ENCODE measurements around the gene CSF2RB.

Gene CSF2RB

GRCh38 chr22:36938886-36939285 is 25.5 kb downstream of the CSF2RB start:
- no peak overlapping the region for H3K4me3 ChIP-seq (ENCODE audit: low read depth, low read length)
- H3K36me3 ChIP-seq (ENCODE audit: control insufficient read depth, insufficient read depth, low read length) = no peaks in the 10 kb centered on the region
- no peak overlapping the region for H3K27ac ChIP-seq (ENCODE audit: low read depth, low read length)
- no peak overlapping the region for H3K9ac ChIP-seq (ENCODE audit: low read depth, low read length)
- no peaks in the 10 kb centered on the region for H3K9me3 ChIP-seq (ENCODE audit: control insufficient read depth, insufficient read depth, low read length)
- no peaks in the 10 kb centered on the region for H3K27me3 ChIP-seq (ENCODE audit: control insufficient read depth, insufficient read depth, low read length)
- H3K4me1 ChIP-seq (ENCODE audit: control insufficient read depth, insufficient read depth, low read length) = no peaks in the 10 kb centered on the region

- Histone ChIP-seq H3K27me3 (ENCODE audit: control insufficient read depth, insufficient read depth, low read length) (no peaks in the 10 kb centered on the region), H3K27ac (ENCODE audit: low read depth, low read length) (no peak overlapping the region)
Measured at GRCh38 chr22:36940676-36941075, 27.2 kb downstream of the CSF2RB start.

GRCh38 chr22:36942556-36942955 is 29.1 kb downstream of the CSF2RB start:
- no peaks in the 10 kb centered on the region for H3K4me1 ChIP-seq (ENCODE audit: control insufficient read depth, insufficient read depth, low read length)
- H3K9me3 ChIP-seq (ENCODE audit: control insufficient read depth, insufficient read depth, low read length) = no peaks in the 10 kb centered on the region
- H3K27ac ChIP-seq (ENCODE audit: low read depth, low read length) = no peak overlapping the region
- H3K27me3 ChIP-seq (ENCODE audit: control insufficient read depth, insufficient read depth, low read length) = no peaks in the 10 kb centered on the region
- H3K4me3 ChIP-seq (ENCODE audit: low read depth, low read length) = no peak overlapping the region
- no peak overlapping the region for H3K9ac ChIP-seq (ENCODE audit: low read depth, low read length)
- H3K36me3 ChIP-seq (ENCODE audit: control insufficient read depth, insufficient read depth, low read length) = no peaks in the 10 kb centered on the region

More at GRCh38 chr22:36940676-36941075, 27.2 kb downstream of the CSF2RB start:
- Histone ChIP-seq H3K36me3 (ENCODE audit: control insufficient read depth, insufficient read depth, low read length) (no peaks in the 10 kb centered on the region), H3K9ac (ENCODE audit: low read depth, low read length) (no peak overlapping the region), H3K4me3 (ENCODE audit: low read depth, low read length) (no peak overlapping the region), H3K9me3 (ENCODE audit: control insufficient read depth, insufficient read depth, low read length) (no peaks in the 10 kb centered on the region), H3K4me1 (ENCODE audit: control insufficient read depth, insufficient read depth, low read length) (no peaks in the 10 kb centered on the region)

- no peaks in the 10 kb centered on the region for H3K4me1 ChIP-seq (ENCODE audit: control insufficient read depth, insufficient read depth, low read length)
- no peaks in the 10 kb centered on the region for H3K27me3 ChIP-seq (ENCODE audit: control insufficient read depth, insufficient read depth, low read length)
- H3K9me3 ChIP-seq (ENCODE audit: control insufficient read depth, insufficient read depth, low read length) = no peaks in the 10 kb centered on the region
- no peak overlapping the region for H3K27ac ChIP-seq (ENCODE audit: low read depth, low read length)
- no peaks in the 10 kb centered on the region for H3K36me3 ChIP-seq (ENCODE audit: control insufficient read depth, insufficient read depth, low read length)
- no peak overlapping the region for H3K9ac ChIP-seq (ENCODE audit: low read depth, low read length)
- no peak overlapping the region for H3K4me3 ChIP-seq (ENCODE audit: low read depth, low read length)
Measured at GRCh38 chr22:36946421-36947158, 33.2 kb downstream of the CSF2RB start.

GRCh38 chr22:36948273-36949225 is 35.1 kb downstream of the CSF2RB start:
- no peaks in the 10 kb centered on the region for H3K27me3 ChIP-seq (ENCODE audit: control insufficient read depth, insufficient read depth, low read length)
- H3K4me3 ChIP-seq (ENCODE audit: low read depth, low read length) = no peak overlapping the region
- H3K9ac ChIP-seq (ENCODE audit: low read depth, low read length) = no peak overlapping the region
- no peak overlapping the region for H3K27ac ChIP-seq (ENCODE audit: low read depth, low read length)
- H3K4me1 ChIP-seq (ENCODE audit: control insufficient read depth, insufficient read depth, low read length) = no peaks in the 10 kb centered on the region
- no peaks in the 10 kb centered on the region for H3K9me3 ChIP-seq (ENCODE audit: control insufficient read depth, insufficient read depth, low read length)
- H3K36me3 ChIP-seq (ENCODE audit: control insufficient read depth, insufficient read depth, low read length) = no peaks in the 10 kb centered on the region

GRCh38 chr22:36950797-36951590 is 37.6 kb downstream of the CSF2RB start:
- H3K27me3 ChIP-seq (ENCODE audit: control insufficient read depth, insufficient read depth, low read length) = no peaks in the 10 kb centered on the region

GRCh38 chr22:36951746-36952145 is 38.3 kb downstream of the CSF2RB start:
- H3K27me3 ChIP-seq (ENCODE audit: control insufficient read depth, insufficient read depth, low read length) = no peaks in the 10 kb centered on the region
- no peak overlapping the region for H3K9ac ChIP-seq (ENCODE audit: low read depth, low read length)
- H3K4me1 ChIP-seq (ENCODE audit: control insufficient read depth, insufficient read depth, low read length) = no peaks in the 10 kb centered on the region
- H3K4me3 ChIP-seq (ENCODE audit: low read depth, low read length) = no peak overlapping the region
- H3K36me3 ChIP-seq (ENCODE audit: control insufficient read depth, insufficient read depth, low read length) = no peaks in the 10 kb centered on the region
- H3K9me3 ChIP-seq (ENCODE audit: control insufficient read depth, insufficient read depth, low read length) = no peaks in the 10 kb centered on the region
- no peak overlapping the region for H3K27ac ChIP-seq (ENCODE audit: low read depth, low read length)

More at GRCh38 chr22:36950797-36951590, 37.6 kb downstream of the CSF2RB start:
- Histone ChIP-seq H3K27ac (ENCODE audit: low read depth, low read length) (no peak overlapping the region), H3K36me3 (ENCODE audit: control insufficient read depth, insufficient read depth, low read length) (no peaks in the 10 kb centered on the region), H3K4me3 (ENCODE audit: low read depth, low read length) (no peak overlapping the region), H3K4me1 (ENCODE audit: control insufficient read depth, insufficient read depth, low read length) (no peaks in the 10 kb centered on the region), H3K9me3 (ENCODE audit: control insufficient read depth, insufficient read depth, low read length) (no peaks in the 10 kb centered on the region), H3K9ac (ENCODE audit: low read depth, low read length) (no peak overlapping the region)

GRCh38 chr22:36953239-36954080 is 40.0 kb downstream of the CSF2RB start:
- Histone ChIP-seq H3K9me3 (ENCODE audit: control insufficient read depth, insufficient read depth, low read length) (peaks cover under 1% of the 10 kb centered on the region; the same call in 1 of the 2 replicates), H3K9ac (ENCODE audit: low read depth, low read length) (no peak overlapping the region), H3K4me1 (ENCODE audit: control insufficient read depth, insufficient read depth, low read length) (no peaks in the 10 kb centered on the region), H3K4me3 (ENCODE audit: low read depth, low read length) (no peak overlapping the region), H3K27me3 (ENCODE audit: control insufficient read depth, insufficient read depth, low read length) (no peaks in the 10 kb centered on the region), H3K36me3 (ENCODE audit: control insufficient read depth, insufficient read depth, low read length) (no peaks in the 10 kb centered on the region), H3K27ac (ENCODE audit: low read depth, low read length) (no peak overlapping the region)

GRCh38 chr22:36954251-36955014 is 41.0 kb downstream of the CSF2RB start:
- Histone ChIP-seq H3K4me3 (ENCODE audit: low read depth, low read length) (no peak overlapping the region), H3K4me1 (ENCODE audit: control insufficient read depth, insufficient read depth, low read length) (no peaks in the 10 kb centered on the region), H3K9me3 (ENCODE audit: control insufficient read depth, insufficient read depth, low read length) (peaks cover 3% of the 10 kb centered on the region; the same call in 1 of the 2 replicates), H3K27me3 (ENCODE audit: control insufficient read depth, insufficient read depth, low read length) (no peaks in the 10 kb centered on the region), H3K27ac (ENCODE audit: low read depth, low read length) (no peak overlapping the region), H3K36me3 (ENCODE audit: control insufficient read depth, insufficient read depth, low read length) (no peaks in the 10 kb centered on the region), H3K9ac (ENCODE audit: low read depth, low read length) (no peak overlapping the region)

Data from HUES48 (cell line).